H1 (cell line): ENCODE data around the gene UGT1A10. TPM values are rescaled to one million over a fixed set of nuclear protein-coding genes. Genes with fewer than 3 reads are reported as not detected.

Experiments
- CTCF ChIA-PET: fragments of 300-600 bp; sonication (Branson Sonifier 250); formaldehyde crosslinking; loops from one replicate; lab custom pipeline; 2021; ENCODE audit not compliant: partially characterized antibody; lab: Charles Lee
- POLR2A ChIA-PET: fragments of 300-600 bp; sonication (Branson Sonifier 250); formaldehyde crosslinking; loops from one replicate; lab custom pipeline; 2021; ENCODE audit warnings: inconsistent platforms; ENCODE audit not compliant: partially characterized antibody; lab: Charles Lee
- DNase-seq, 2 experiments: peaks; one replicate each; pipeline versions ENCODE4 v3.0.0 to v3.0.0-alpha.2; 2010 to 2022; ENCODE audit warnings: low spot score in 2 of 2, low read depth in 1 of 2, mixed read lengths in 1 of 2
- FAIRE-seq: peaks from 2 replicates; lab custom pipeline; 2011; peaks lifted over from hg19 to GRCh38; lab: Jason Lieb, UNC
- H2AFZ ChIP-seq: 2 replicates; pipeline ENCODE4 v1.8.1; 2012; ENCODE audit warnings: low read length, inconsistent platforms
- H2AK5ac ChIP-seq: 2 replicates; pipeline ENCODE4 v1.6.1; 2013; ENCODE audit warnings: low read depth, low read length
- H2BK120ac ChIP-seq: replicated peaks from 2 replicates; pipeline ENCODE3; 2013; ENCODE audit warnings: low read depth, low read length, inconsistent platforms
- H2BK12ac ChIP-seq: 2 replicates; pipeline ENCODE4 v1.6.1; 2013; ENCODE audit warnings: low read depth, low read length
- H2BK15ac ChIP-seq: 2 replicates; pipeline ENCODE4 v1.6.1; 2013; ENCODE audit warnings: low read length
- H2BK20ac ChIP-seq: 2 replicates; pipeline ENCODE4 v1.6.1; 2013; ENCODE audit warnings: low read length
- H2BK5ac ChIP-seq: 2 replicates; pipeline ENCODE4 v1.6.1; 2013; ENCODE audit warnings: low read depth, low read length
- H3K14ac ChIP-seq: 2 replicates; pipeline ENCODE4 v1.6.1; 2013; ENCODE audit warnings: inconsistent platforms; ENCODE audit not compliant: insufficient read length
- H3K18ac ChIP-seq: 2 replicates; pipeline ENCODE4 v1.6.1; 2013; ENCODE audit warnings: low read length; ENCODE audit errors: extremely low read depth
- H3K23ac ChIP-seq: 2 replicates; pipeline ENCODE4 v1.6.1; 2013; ENCODE audit warnings: inconsistent platforms; ENCODE audit not compliant: insufficient read length
- H3K23me2 ChIP-seq: 2 replicates; pipeline ENCODE4 v1.6.1; 2013; ENCODE audit warnings: low read depth, low read length
- H3K27ac ChIP-seq: 2 replicates; pipeline ENCODE4 v1.6.1; 2011; ENCODE audit warnings: low read depth, low read length, inconsistent platforms
- H3K27me3 ChIP-seq, 4 experiments: replicated peaks in 1 of 4; 1 replicate in 1 of 4; 2 replicates in 3 of 4; pipeline versions ENCODE4 v1.6.1 to v1.8.1; 2011 to 2013; ENCODE audit warnings: low read length in 3 of 4, mild to moderate bottlenecking in 3 of 4, inconsistent platforms in 2 of 4, mixed read lengths in 2 of 4, moderate library complexity in 1 of 4; ENCODE audit not compliant: control insufficient read depth in 3 of 4, insufficient read depth in 3 of 4; ENCODE audit errors: extremely low read depth in 1 of 4
- H3K36me3 ChIP-seq, 4 experiments: 2 replicates each; pipeline versions ENCODE4 v1.6.1 to v1.8.1; 2011 to 2013; ENCODE audit warnings: mild to moderate bottlenecking in 4 of 4, low read length in 3 of 4, moderate library complexity in 2 of 4, control low read depth in 1 of 4, inconsistent platforms in 1 of 4; ENCODE audit not compliant: insufficient read depth in 4 of 4, control insufficient read depth in 2 of 4
- H3K4ac ChIP-seq: replicated peaks from 2 replicates; pipeline ENCODE3; 2013; ENCODE audit warnings: low read length, low read depth, mixed read lengths, inconsistent platforms; ENCODE audit not compliant: insufficient read length
- H3K4me1 ChIP-seq, 4 experiments: replicated peaks in 1 of 4; 1 replicate in 1 of 4; 2 replicates in 3 of 4; pipeline versions ENCODE4 v1.6.1 to v1.8.1; 2011 to 2013; ENCODE audit warnings: low read length in 3 of 4, inconsistent platforms in 2 of 4, mixed read lengths in 1 of 4; ENCODE audit not compliant: insufficient read depth in 4 of 4, control insufficient read depth in 3 of 4
- H3K4me2 ChIP-seq, 2 experiments: 2 replicates each; pipeline versions ENCODE4 v1.6.1 to v1.8.1; 2011 to 2013; ENCODE audit warnings: low read depth in 2 of 2, low read length in 2 of 2, control low read depth in 1 of 2, inconsistent platforms in 1 of 2, mild to moderate bottlenecking in 1 of 2; ENCODE audit not compliant: insufficient read depth in 1 of 2
- H3K4me3 ChIP-seq, 4 experiments: fragments of 200-600, 300-600 bp in 1 of 4; sonication (generic), shearing (Covaris generic), sonication (Bioruptor Twin) in 1 of 4; 2 replicates each; pipeline versions ENCODE4 v1.5.1 to v1.8.1; 2011 to 2016; ENCODE audit warnings: low read length in 4 of 4, low read depth in 3 of 4, control low read depth in 2 of 4, inconsistent platforms in 2 of 4, mild to moderate bottlenecking in 2 of 4, mixed read lengths in 1 of 4, moderate library complexity in 1 of 4; ENCODE audit not compliant: insufficient read depth in 2 of 4; ENCODE audit errors: extremely low read depth in 1 of 4
- H3K56ac ChIP-seq: replicated peaks from 2 replicates; pipeline ENCODE3; 2013; ENCODE audit warnings: low read depth, mild to moderate bottlenecking, mixed read lengths, low read length, inconsistent platforms; ENCODE audit not compliant: insufficient read length
- H3K79me1 ChIP-seq: 2 replicates; pipeline ENCODE4 v1.6.1; 2013; ENCODE audit warnings: low read depth, low read length, control low read depth
- H3K79me2 ChIP-seq, 2 experiments: 2 replicates each; pipeline versions ENCODE4 v1.6.1 to v1.8.1; 2012 to 2013; ENCODE audit warnings: low read length in 2 of 2, mild to moderate bottlenecking in 2 of 2, inconsistent platforms in 1 of 2; ENCODE audit not compliant: insufficient read depth in 2 of 2, control insufficient read depth in 1 of 2
- H3K9ac ChIP-seq, 4 experiments: replicated peaks in 1 of 4; 1 replicate in 1 of 4; 2 replicates in 3 of 4; pipeline versions ENCODE4 v1.6.1 to v1.8.1; 2011 to 2013; ENCODE audit warnings: low read depth in 3 of 4, low read length in 3 of 4, control low read depth in 2 of 4, mild to moderate bottlenecking in 2 of 4, moderate library complexity in 2 of 4, inconsistent platforms in 1 of 4; ENCODE audit errors: extremely low read depth in 1 of 4
- H3K9me3 ChIP-seq, 2 experiments: 2 replicates each; pipeline versions ENCODE4 v1.6.1 to v1.8.1; 2012 to 2013; ENCODE audit warnings: mild to moderate bottlenecking in 2 of 2, moderate library complexity in 2 of 2, control low read depth in 1 of 2, inconsistent platforms in 1 of 2, low read depth in 1 of 2, low read length in 1 of 2, mixed read lengths in 1 of 2; ENCODE audit not compliant: insufficient read depth in 2 of 2
- H4K20me1 ChIP-seq, 2 experiments: replicated peaks in 1 of 2; 2 replicates each; pipeline versions ENCODE3 to v1.8.1; 2011 to 2013; ENCODE audit warnings: inconsistent platforms in 2 of 2, low read length in 2 of 2, mild to moderate bottlenecking in 1 of 2; ENCODE audit not compliant: insufficient read depth in 2 of 2, control insufficient read depth in 1 of 2
- H4K5ac ChIP-seq: 2 replicates; pipeline ENCODE4 v1.6.1; 2013; ENCODE audit warnings: low read length, low read depth, mixed read lengths, inconsistent platforms; ENCODE audit not compliant: insufficient read length
- H4K8ac ChIP-seq: 2 replicates; pipeline ENCODE4 v1.8.0; 2013; ENCODE audit warnings: mild to moderate bottlenecking, moderate library complexity, low read length, inconsistent platforms; ENCODE audit not compliant: insufficient read depth; ENCODE audit errors: extremely low read depth
- H4K91ac ChIP-seq: replicated peaks from 2 replicates; pipeline ENCODE3; 2013; ENCODE audit warnings: low read length, mixed read lengths, inconsistent platforms; ENCODE audit not compliant: insufficient read length
- CTCF ChIP-seq, 3 experiments: IDR thresholded peaks; 1 replicate in 2 of 3; 2 replicates in 1 of 3; pipeline versions ENCODE4 v1.5.1 to v1.6.1; 2011; ENCODE audit warnings: low read length in 3 of 3, mild to moderate bottlenecking in 3 of 3, inconsistent platforms in 2 of 3, low read depth in 1 of 3, moderate library complexity in 1 of 3; ENCODE audit not compliant: insufficient read depth in 1 of 3; ENCODE audit errors: control extremely low read depth in 1 of 3
- EGR1 ChIP-seq: IDR thresholded peaks from 2 replicates; pipeline ENCODE4 v1.6.1; 2011; ENCODE audit warnings: low read depth, low read length, borderline replicate concordance
- GABPA ChIP-seq: IDR thresholded peaks from 2 replicates; pipeline ENCODE4 v1.6.1; 2011; ENCODE audit warnings: mild to moderate bottlenecking, low read length, moderate library complexity, borderline replicate concordance; ENCODE audit not compliant: insufficient read depth
- JUN ChIP-seq: IDR thresholded peaks from 2 replicates; pipeline ENCODE4 v1.6.1; 2011; ENCODE audit warnings: low read depth, mild to moderate bottlenecking, improper control_type of control experiment, low read length
- JUND ChIP-seq: IDR thresholded peaks from 2 replicates; pipeline ENCODE4 v1.6.1; 2011; ENCODE audit warnings: mild to moderate bottlenecking, improper control_type of control experiment, low read length
- KDM4A ChIP-seq: IDR thresholded peaks from one replicate; pipeline ENCODE4 v1.7.1; 2012; ENCODE audit warnings: low read depth, mild to moderate bottlenecking, moderate library complexity, low read length, inconsistent platforms; ENCODE audit not compliant: severe bottlenecking
- KDM5A ChIP-seq: fragments of 200-600 bp; IDR thresholded peaks from 2 replicates; pipeline ENCODE4 v1.7.1; 2012; ENCODE audit warnings: mild to moderate bottlenecking, low read length, inconsistent platforms, mixed read lengths
- POLR2AphosphoS5 ChIP-seq: IDR thresholded peaks from 2 replicates; pipeline ENCODE4 v1.6.1; 2011; ENCODE audit warnings: low read depth, low read length
- RBBP5 ChIP-seq: IDR thresholded peaks from 2 replicates; pipeline ENCODE4 v1.7.1; 2012; ENCODE audit warnings: low read depth, mild to moderate bottlenecking, inconsistent platforms, low read length, moderate library complexity, borderline replicate concordance
- RNF2 ChIP-seq: fragments of 200-900, 300-1000 bp; sonication (generic); IDR thresholded peaks from 2 replicates; pipeline ENCODE4 v1.7.1; 2016; ENCODE audit warnings: borderline replicate concordance, low read depth, mild to moderate bottlenecking, antibody characterized with exemption, low read length; ENCODE audit not compliant: poor library complexity, severe bottlenecking; ENCODE audit errors: missing control alignments
- SIX5 ChIP-seq: IDR thresholded peaks from 2 replicates; pipeline ENCODE4 v1.6.1; 2011; ENCODE audit warnings: mild to moderate bottlenecking, low read depth, low read length
- WGBS, 2 experiments: shearing (Covaris generic) in 1 of 2; methylation state at CpG; one replicate each; pipeline versions ENCODE4 v1.1.6 to v1.1.7; 2013 to 2015; ENCODE audit warnings: low lambda C conversion rate in 2 of 2, mixed read lengths in 2 of 2, inconsistent platforms in 1 of 2, low coverage in 1 of 2, missing lambda C conversion rate in 1 of 2; ENCODE audit not compliant: insufficient replicate concordance in 2 of 2, insufficient coverage in 1 of 2, insufficient read length in 1 of 2; ENCODE audit errors: extremely low coverage in 1 of 2, missing lambda C conversion rate in 1 of 2; 5-methylcytosine and 5-hydroxymethylcytosine counted together
- polyA plus RNA-seq, 7 experiments: library from polyadenylated mRNA; depleted of rRNA in 3 of 7; stranded (reverse) in 5 of 7; unstranded in 2 of 7; fragments of >200 nt in 5 of 7; fragments of 200-250 nt in 2 of 7; gene quantifications; 1 replicate in 5 of 7; 2 replicates in 1 of 7; 4 replicates in 1 of 7; pipeline versions ENCODE4 v1.2.1 to v1.2.3, GENCODE V29; 2011 to 2013; ENCODE audit warnings: missing spikeins in 2 of 7, mixed read lengths in 2 of 7
- total RNA-seq: library from RNA; stranded (reverse); fragmentation: NEBNext Ultra II Directional; extraction: Animal tissue kit (Norgen Biotek cat#: 25700); gene quantifications from 2 replicates; pipeline ENCODE4 v1.2.1, GENCODE V29; 2021

UGT1A10 gene
- total and polyA plus RNA-seq, 2 of the 8 experiments (the other 6 are each of a cell fraction or from before 2014, with no cell fraction given) = not detected

GRCh38 chr2:233768076-233768475, 131.8 kb downstream of the UGT1A10 start:
- POLR2A ChIA-PET = interaction anchor here (1.2 kb wide), 1 partner anchor 10 kb away, joined by 3 read pairs; no protein-coding TSS in a partner anchor
- TF ChIP-seq JUN (no peak), JUND (no peak), KDM5A (no peak), RNF2 (no peak), SIX5 (no peak), GABPA (no peak), CTCF (IDR thresholded peaks at IDR 0.05; ENCODE audit: control extremely low read depth in 1 of 3, insufficient read depth in 1 of 3, low read depth in 1 of 3, low read length in 3 of 3) (no peak), RBBP5 (no peak), EGR1 (no peak), POLR2AphosphoS5 (no peak), KDM4A (no peak)
- TF ChIP-seq, all 59 proteins: peak for 0
- Histone ChIP-seq H3K4me1 (no peaks in the 10 kb centered on the region; a peak in 1 of 7 replicates), H2BK5ac (no peak overlapping the region), H4K20me1 (no peaks in the 10 kb centered on the region), H3K14ac (no peak overlapping the region), H4K8ac (no peak overlapping the region), H2AFZ (no peak overlapping the region), H3K36me3 (no peaks in the 10 kb centered on the region), H2BK120ac (no peak overlapping the region), H3K79me2 (no peaks in the 10 kb centered on the region), H3K9ac (no peak overlapping the region), H3K4me3 (no peak overlapping the region), H4K5ac (no peak overlapping the region), H4K91ac (no peak overlapping the region), H3K27ac (no peak overlapping the region), H3K79me1 (no peaks in the 10 kb centered on the region), H3K4ac (no peak overlapping the region), H3K18ac (no peak overlapping the region), H2BK15ac (no peak overlapping the region), H3K56ac (no peak overlapping the region), H2BK12ac (no peak overlapping the region), H3K23ac (no peak overlapping the region), H3K27me3 (no peaks in the 10 kb centered on the region), H2BK20ac (no peak overlapping the region), H3K4me2 (no peak overlapping the region), H2AK5ac (no peak overlapping the region), H3K23me2 (peaks cover 2% of the 10 kb centered on the region; the same call in 1 of the 2 replicates), H3K9me3 (peaks cover 3 to 4% of the 10 kb centered on the region in 2 experiments; a peak in 1 of 4 replicates)
- CTCF ChIA-PET = no interaction called here
- peak; percentile 86 for FAIRE-seq
- WGBS, 2 experiments = 84% methylated on average over 4 of the region's 4 CpGs; no CpG with 5 or more reads in 1 of the 2 experiments
- no peak for DNase-seq
